ENCODE results near the gene IMMT.
"Not testable (repeated sequence)": the region's sequence is repeated elsewhere in the genome, so short reads cannot be mapped to it uniquely, and the experiment has no call there.

IMMT gene

DNA sequence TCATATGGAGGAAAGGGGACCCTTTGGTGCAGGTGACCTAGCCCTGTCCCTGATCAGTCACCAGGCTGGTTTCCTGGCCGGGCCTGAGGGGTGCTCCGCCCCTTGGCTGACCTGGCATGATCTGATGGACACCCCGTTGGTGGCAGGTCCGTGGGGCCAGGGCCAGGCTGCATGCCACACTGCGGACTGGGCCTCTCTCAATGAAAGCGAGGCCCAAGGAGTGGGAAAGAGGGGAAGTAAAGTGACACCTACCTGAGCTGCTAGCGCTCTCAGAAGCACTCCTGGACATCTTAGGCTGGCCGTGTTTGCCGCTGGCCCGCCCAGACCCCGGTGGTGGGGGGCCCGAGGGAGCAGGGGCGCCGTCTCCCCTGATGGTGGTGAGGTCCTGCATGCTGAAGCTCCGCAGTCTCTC is 37.1 kb upstream of the IMMT start:
- DNase-seq (ENCODE audit: low read depth): no peak
- TF ChIP-seq, protein P1, sequence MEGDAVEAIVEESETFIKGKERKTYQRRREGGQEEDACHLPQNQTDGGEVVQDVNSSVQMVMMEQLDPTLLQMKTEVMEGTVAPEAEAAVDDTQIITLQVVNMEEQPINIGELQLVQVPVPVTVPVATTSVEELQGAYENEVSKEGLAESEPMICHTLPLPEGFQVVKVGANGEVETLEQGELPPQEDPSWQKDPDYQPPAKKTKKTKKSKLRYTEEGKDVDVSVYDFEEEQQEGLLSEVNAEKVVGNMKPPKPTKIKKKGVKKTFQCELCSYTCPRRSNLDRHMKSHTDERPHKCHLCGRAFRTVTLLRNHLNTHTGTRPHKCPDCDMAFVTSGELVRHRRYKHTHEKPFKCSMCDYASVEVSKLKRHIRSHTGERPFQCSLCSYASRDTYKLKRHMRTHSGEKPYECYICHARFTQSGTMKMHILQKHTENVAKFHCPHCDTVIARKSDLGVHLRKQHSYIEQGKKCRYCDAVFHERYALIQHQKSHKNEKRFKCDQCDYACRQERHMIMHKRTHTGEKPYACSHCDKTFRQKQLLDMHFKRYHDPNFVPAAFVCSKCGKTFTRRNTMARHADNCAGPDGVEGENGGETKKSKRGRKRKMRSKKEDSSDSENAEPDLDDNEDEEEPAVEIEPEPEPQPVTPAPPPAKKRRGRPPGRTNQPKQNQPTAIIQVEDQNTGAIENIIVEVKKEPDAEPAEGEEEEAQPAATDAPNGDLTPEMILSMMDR (conservative IDR thresholded peaks at IDR 0.05; ENCODE audit: low read length): no peak
- H3K4me3 ChIP-seq (ENCODE audit: low read length): no peak overlapping the region

DNA sequence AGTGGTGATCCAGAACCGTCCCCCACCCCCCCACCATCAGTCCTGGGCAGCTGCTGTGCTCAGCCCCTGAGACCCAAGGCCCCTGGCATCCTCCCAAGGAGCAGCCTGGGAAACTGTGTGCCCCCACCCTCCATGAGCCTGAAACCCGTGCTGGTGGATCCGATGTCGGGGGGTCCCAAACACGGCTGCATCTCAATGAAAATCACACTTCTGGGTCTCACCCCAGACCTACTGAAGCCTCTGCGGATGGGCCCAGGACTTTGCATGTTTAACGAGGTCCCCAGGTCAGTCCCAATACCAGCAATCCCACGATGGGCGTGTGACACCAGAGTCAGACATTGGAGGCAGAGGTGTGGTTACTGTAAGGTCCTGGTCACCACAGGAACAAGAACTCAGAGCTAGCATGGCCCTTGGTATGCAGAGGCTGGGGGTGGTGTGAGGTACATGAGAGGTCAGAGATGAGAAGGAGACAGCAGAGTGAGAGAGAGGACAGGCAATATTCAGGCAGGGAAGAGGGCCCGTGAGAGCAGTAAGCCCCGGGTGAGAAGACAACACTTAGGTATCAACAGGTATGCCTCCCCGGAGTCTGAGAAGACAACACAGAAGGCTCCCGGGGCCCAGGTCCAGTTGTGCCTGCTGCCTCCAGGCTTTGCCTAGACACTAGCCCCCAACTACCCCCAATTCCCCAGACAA is 36.6 kb upstream of the IMMT start:
- no peak for DNase-seq (ENCODE audit: low read depth)
- no peak overlapping the region for H3K4me3 ChIP-seq (ENCODE audit: low read length)
- TF ChIP-seq, protein P1 (conservative IDR thresholded peaks at IDR 0.05; ENCODE audit: low read length): no peak

DNA sequence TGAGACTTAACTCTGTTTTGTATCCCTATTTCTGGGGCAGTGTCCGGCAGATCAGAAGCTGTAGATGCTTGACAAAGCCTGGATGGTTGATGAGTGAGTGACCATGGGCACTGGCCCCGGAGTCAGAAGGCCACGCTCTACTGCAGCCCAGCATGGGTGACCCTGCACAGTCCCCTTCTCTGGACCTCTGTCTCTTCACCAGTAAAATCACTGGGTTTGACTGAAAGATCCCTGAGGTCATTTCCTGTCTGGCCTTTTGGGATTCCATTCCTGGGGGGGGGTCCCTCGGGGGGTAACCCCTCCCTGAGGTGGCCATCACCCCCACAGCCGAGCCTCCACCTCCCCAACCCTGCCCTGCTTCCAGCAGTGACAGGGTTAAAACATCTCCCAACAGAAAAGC is 35.7 kb upstream of the IMMT start:
- H3K4me3 ChIP-seq (ENCODE audit: low read length): no peak overlapping the region
- DNase-seq (ENCODE audit: low read depth): no peak
- TF ChIP-seq, protein P1 (conservative IDR thresholded peaks at IDR 0.05; ENCODE audit: low read length): no peak

DNA sequence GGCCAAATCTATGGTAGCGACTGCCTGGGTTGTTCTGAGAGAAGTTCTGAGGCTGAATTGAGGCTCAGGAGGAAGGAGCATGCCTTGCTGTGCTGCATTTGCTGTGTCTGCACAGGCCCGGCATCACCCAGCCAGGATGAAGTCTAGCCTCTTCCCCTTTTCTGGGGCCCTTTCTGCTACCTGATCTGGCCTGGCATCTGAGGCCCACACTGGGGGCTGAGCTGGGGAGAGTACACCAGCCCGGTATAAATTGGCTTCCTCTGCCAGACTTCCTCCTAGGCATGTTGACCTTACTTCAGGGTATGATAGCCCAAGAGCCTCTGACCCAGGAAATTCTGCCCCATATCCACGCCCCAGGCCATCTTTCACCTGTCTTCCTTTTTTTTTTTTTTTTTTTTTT is 34.0 kb upstream of the IMMT start:
- no peak for DNase-seq (ENCODE audit: low read depth)
- H3K4me3 ChIP-seq (ENCODE audit: low read length): no peak overlapping the region

DNA sequence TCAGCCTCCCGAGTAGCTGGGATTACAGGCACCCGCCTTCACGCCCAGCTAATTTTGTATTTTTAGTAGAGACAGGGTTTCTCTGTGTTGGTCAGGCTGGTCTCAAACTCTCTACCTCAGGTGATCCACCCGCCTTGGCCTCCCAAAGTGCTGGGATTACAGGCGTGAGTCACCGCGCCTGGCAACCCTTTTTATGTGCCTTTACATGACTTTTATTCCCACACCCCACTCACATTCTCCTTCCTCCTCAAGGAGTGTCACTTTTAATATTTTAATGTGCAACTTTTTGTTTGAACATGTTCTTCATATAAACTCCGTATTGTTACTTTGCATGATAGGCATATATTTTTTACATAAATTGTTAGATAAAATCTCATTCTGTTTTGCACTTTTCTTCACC is 33.3 kb upstream of the IMMT start:
- not testable (repeated sequence) for DNase-seq (ENCODE audit: low read depth)

More for the DNA sequence above, 34.0 kb upstream of the IMMT start:
- TF ChIP-seq, protein P1 (conservative IDR thresholded peaks at IDR 0.05; ENCODE audit: low read length): no peak

DNA sequence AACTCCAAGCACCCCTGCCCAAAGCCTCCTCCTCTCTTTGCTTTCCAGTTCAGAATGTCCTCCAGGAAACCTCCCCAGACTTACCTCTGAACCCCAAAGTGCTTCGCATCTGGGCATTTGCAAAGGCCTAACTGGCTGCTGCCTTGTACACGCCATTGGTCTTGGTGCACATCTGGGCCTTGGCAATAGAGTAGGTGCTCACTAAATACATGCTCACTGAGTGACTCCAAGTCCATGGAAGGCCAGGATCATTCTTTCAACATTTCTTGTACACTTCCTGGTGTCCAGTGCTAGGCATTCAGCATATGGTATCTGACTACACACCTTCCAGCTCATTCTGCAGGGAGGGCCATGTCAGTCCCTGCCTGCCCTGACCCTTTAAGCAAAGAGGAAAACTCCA is 32.4 kb upstream of the IMMT start:
- no peak overlapping the region for H3K4me3 ChIP-seq (ENCODE audit: low read length)
- TF ChIP-seq, protein P1 (conservative IDR thresholded peaks at IDR 0.05; ENCODE audit: low read length): no peak
- no peak for DNase-seq (ENCODE audit: low read depth)

More for the DNA sequence above, 33.3 kb upstream of the IMMT start:
- H3K4me3 ChIP-seq (ENCODE audit: low read length): not testable (repeated sequence)

DNA sequence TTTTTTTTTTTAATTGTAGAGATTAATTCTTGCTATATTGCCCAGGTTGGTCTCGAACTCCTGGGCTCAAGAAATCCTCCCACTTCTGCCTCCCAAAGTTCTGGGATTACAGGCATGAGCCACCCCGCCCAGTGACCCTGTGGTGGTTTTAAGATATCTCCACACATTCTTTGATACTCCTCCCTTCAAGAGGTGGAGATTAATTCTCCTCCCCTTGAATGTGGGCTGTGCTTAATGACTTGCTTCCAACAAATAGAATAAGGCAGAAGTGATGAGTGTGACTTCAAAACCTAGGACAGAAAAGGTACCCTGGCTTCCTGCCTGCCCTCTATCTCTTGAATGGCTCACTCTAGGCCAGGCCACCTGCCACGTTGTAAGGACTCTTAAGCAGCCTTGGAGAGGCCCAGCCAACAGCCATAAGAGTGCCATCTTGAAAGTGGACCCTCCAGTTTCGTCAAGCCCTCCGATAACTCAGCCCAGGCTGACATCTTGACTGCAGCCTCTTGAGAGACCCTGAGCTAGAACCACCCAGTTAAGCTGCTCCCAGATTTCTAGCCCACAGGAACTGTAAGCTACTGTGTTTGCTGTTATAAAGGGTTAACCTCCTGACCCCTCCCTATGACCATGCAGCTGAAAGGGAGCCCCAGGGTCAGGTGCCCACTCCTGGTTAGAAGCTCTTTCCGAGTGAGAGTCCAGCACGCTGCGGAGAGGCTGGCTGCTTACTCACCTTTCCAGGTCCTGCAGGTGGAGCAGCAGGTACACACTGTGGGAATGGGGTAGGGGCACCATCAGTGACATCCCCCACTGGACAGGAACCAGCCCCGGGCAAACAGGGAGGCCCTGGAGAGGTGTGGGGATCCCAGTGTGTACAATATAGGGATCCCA is 31.6 kb upstream of the IMMT start:
- no peak overlapping the region for H3K4me3 ChIP-seq (ENCODE audit: low read length)
- no peak for DNase-seq (ENCODE audit: low read depth)
- TF ChIP-seq, protein P1 (conservative IDR thresholded peaks at IDR 0.05; ENCODE audit: low read length): no peak
